ENCODE measurements around the gene ITGAX.

Gene ITGAX

DNA sequence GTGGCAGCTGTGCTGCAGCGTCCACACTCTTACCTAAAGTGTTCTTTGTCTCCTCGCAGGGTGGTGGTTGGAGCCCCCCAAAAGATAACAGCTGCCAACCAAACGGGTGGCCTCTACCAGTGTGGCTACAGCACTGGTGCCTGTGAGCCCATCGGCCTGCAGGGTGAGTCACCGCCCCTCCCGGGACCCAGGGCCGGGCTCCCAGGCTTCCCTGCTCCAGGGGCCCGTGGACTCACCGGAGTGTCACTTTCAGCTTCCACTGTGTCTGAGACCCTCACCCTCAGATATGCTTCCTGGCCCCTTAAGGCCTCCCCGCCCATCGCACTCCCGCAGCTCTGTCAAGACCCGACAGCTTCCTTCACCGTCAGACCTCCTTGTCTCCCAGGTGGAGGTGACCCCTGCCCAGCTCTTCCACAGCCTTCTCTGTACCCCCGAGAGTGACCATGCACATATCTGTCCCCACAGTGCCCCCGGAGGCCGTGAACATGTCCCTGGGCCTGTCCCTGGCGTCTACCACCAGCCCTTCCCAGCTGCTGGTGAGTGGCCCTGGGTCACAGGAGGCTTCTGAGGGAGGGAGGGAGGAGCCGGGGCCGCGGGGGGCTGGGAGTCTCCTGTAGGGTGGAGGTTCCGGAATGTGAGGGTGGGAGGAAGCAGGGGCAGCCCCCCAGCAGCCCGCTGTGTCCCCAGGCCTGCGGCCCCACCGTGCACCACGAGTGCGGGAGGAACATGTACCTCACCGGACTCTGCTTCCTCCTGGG is 1.8 kb downstream of the ITGAX start:
- Histone ChIP-seq H3K4me3 (ENCODE audit: control insufficient read depth in 1 of 7, extremely low read depth in 1 of 7, insufficient read depth in 4 of 7, low read depth in 2 of 7, low read length in 6 of 7) (peak overlapping the region in 3 of 7 experiments; percentile 5 to 35 (median 19)), H3K36me3 (ENCODE audit: control insufficient read depth in 4 of 4, insufficient read depth in 4 of 4, low read length in 3 of 4) (no peaks in the 10 kb centered on the region), H3K27ac (ENCODE audit: insufficient read depth in 1 of 2, low read depth in 1 of 2, low read length in 2 of 2, poor library complexity in 1 of 2, severe bottlenecking in 2 of 2) (no peak overlapping the region), H3K9me3 (ENCODE audit: control extremely low read depth in 1 of 5, control insufficient read depth in 4 of 5, insufficient read depth in 2 of 5, low read depth in 1 of 5, low read length in 4 of 5) (no peaks in the 10 kb centered on the region), H3K4me1 (ENCODE audit: control extremely low read depth in 1 of 4, control insufficient read depth in 4 of 4, insufficient read depth in 4 of 4, low read length in 3 of 4) (peaks cover 11 to 62% (median 57%) of the 10 kb centered on the region in 4 experiments), H3K27me3 (replicated peaks in 2 of 5; ENCODE audit: control insufficient read depth in 4 of 5, insufficient read depth in 5 of 5, low read length in 4 of 5) (no peaks in the 10 kb centered on the region)
- ChIA-PET CTCF (interaction anchor here (0.6 to 2.5 kb wide), 6 partner anchors 11 to 99 kb away, joined by 3 to 9 read pairs (median 4); partner anchors contain the start of gene ZNF843), POLR2A (no interaction called here)
- 73% methylated on average over 16 of the region's 28 CpGs for WGBS (ENCODE audit: insufficient coverage)
- peak in 2 of 3 donors; percentile 25 to 40 for DNase-seq

DNA sequence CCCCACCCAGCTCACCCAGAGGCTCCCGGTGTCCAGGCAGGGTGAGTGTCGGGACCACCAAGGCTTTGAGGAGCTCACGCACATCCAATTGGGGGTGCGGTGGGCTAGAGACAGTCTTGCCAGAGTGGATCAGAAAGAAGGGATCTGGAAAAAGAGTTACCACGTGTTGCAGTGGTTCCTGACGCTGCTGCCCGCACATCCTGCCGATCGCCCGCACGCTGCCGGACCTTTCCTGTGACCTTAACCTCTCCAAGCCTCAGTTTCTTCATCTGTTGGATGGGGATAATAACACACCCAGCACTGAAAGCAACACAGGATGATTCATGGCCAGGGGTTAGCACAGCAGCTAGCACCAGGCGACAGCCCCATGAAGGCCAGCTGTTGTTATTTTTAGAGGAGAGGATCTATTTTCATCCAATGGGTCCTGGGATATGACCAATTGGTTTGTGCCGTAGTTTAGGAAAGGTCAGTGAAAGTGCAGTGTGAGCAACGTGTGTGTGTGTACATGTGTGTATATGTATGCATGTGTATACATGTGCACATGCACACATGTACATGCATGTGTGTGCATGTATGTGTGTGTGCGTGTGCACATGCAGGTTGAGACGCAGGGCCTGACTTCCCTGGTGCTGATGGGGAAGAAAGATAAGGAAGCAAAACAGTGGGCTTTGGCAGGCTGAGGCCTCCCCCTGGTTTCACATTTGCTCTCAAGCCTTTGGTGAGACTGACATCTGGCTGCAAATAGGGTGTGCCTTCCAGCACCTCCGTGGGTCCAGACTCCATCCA is 2.5 kb downstream of the ITGAX start:
- DNase-seq, result peak; percentile 54 to 84 (median 78)
- CTCF ChIA-PET, result interaction anchor here (1.2 to 2.5 kb wide), 6 partner anchors 10 to 85 kb away, joined by 3 to 9 read pairs (median 6); partner anchors contain the start of gene ZNF843
- Histone ChIP-seq H3K27me3 (replicated peaks in 2 of 5; ENCODE audit: control insufficient read depth in 4 of 5, insufficient read depth in 5 of 5, low read length in 4 of 5) (no peaks in the 10 kb centered on the region), H3K4me3 (ENCODE audit: control insufficient read depth in 1 of 7, extremely low read depth in 1 of 7, insufficient read depth in 4 of 7, low read depth in 2 of 7, low read length in 6 of 7) (peak overlapping the region in 2 of 7 experiments; percentile 5 to 35), H3K4me1 (ENCODE audit: control extremely low read depth in 1 of 4, control insufficient read depth in 4 of 4, insufficient read depth in 4 of 4, low read length in 3 of 4) (peaks cover 11 to 54% (median 49%) of the 10 kb centered on the region in 4 experiments), H3K36me3 (ENCODE audit: control insufficient read depth in 4 of 4, insufficient read depth in 4 of 4, low read length in 3 of 4) (no peaks in the 10 kb centered on the region), H3K27ac (ENCODE audit: insufficient read depth in 1 of 2, low read depth in 1 of 2, low read length in 2 of 2, poor library complexity in 1 of 2, severe bottlenecking in 2 of 2) (peak overlapping the region in 1 of 2 experiments; percentile 29), H3K9me3 (ENCODE audit: control extremely low read depth in 1 of 5, control insufficient read depth in 4 of 5, insufficient read depth in 2 of 5, low read depth in 1 of 5, low read length in 4 of 5) (no peaks in the 10 kb centered on the region)
- WGBS (ENCODE audit: insufficient coverage), result 32% methylated on average over 10 of the region's 18 CpGs
- POLR2A ChIA-PET, result no interaction called here

DNA sequence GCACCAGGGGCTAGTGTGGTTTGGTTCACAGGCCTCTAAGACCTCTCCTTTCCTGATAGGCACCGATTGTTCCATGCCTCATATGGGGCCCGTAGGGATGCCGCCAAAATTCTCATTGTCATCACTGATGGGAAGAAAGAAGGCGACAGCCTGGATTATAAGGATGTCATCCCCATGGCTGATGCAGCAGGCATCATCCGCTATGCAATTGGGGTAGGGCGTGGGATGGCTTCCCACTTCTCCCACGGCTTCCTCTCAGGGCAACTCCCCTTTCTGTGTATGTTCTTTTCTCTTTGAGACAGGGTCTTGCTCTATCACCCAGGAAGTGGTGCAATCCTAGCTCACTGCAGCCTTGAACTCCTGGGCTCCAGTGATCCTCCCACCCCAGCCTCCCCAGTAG is 5.3 kb downstream of the ITGAX start:
- Histone ChIP-seq H3K9me3 (ENCODE audit: control extremely low read depth in 1 of 5, control insufficient read depth in 4 of 5, insufficient read depth in 2 of 5, low read depth in 1 of 5, low read length in 4 of 5) (no peaks in the 10 kb centered on the region), H3K4me3 (ENCODE audit: control insufficient read depth in 1 of 7, extremely low read depth in 1 of 7, insufficient read depth in 4 of 7, low read depth in 2 of 7, low read length in 6 of 7) (no peak overlapping the region), H3K36me3 (ENCODE audit: control insufficient read depth in 4 of 4, insufficient read depth in 4 of 4, low read length in 3 of 4) (no peaks in the 10 kb centered on the region), H3K27ac (ENCODE audit: insufficient read depth in 1 of 2, low read depth in 1 of 2, low read length in 2 of 2, poor library complexity in 1 of 2, severe bottlenecking in 2 of 2) (no peak overlapping the region), H3K4me1 (ENCODE audit: control extremely low read depth in 1 of 4, control insufficient read depth in 4 of 4, insufficient read depth in 4 of 4, low read length in 3 of 4) (peaks cover 3 to 29% (median 27%) of the 10 kb centered on the region in 4 experiments), H3K27me3 (replicated peaks in 2 of 5; ENCODE audit: control insufficient read depth in 4 of 5, insufficient read depth in 5 of 5, low read length in 4 of 5) (no peaks in the 10 kb centered on the region)
- POLR2A ChIA-PET, result no interaction called here
- CTCF ChIA-PET, result interaction anchor here (1.3 kb wide), 1 partner anchor 22 kb away, joined by 3 read pairs; no protein-coding TSS in a partner anchor
- DNase-seq, result no peak
- 89% methylated on average over 7 of the region's 7 CpGs for WGBS (ENCODE audit: insufficient coverage)

DNA sequence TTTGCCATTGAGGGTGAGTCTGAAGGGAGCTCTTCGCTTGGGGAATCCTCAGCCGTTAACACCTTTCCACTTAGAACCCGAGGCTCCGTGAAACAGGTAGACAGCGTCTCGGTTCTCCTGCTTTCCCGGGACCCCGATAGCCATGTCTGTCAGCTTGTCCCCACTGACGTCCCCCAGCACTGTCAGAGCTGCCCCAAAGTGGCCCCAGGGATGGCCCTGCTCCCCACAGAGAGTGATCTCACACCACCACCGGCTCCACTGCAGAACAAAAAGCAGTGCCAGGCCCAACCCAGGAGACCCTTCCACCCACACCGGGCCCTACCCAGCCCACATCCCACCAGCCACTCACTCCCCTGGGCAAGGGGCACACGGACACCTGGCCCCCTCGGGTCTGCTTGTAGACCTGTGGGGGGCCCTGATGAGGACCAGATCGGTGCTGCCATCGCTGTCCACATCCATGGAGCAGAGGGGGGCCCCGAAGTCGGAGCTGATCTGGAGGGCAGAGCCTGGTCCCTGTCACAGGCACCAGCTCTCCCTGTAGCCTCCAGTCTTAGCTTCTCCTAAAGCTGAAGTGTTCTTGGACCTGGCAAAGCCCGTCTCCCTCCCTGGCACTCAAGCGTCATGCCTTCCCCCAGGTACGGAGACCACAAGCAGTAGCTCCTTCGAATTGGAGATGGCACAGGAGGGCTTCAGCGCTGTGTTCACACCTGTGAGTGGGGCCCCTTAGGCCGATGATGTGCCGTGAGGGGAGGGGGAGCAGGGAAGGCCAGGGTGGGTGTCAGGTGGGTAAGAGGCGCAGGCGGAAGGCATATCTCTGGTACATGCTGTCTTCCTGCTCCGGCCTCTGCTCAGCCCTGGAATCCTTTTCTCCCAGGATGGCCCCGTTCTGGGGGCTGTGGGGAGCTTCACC is 6.5 kb downstream of the ITGAX start:
- Histone ChIP-seq H3K9me3 (ENCODE audit: control extremely low read depth in 1 of 5, control insufficient read depth in 4 of 5, insufficient read depth in 2 of 5, low read depth in 1 of 5, low read length in 4 of 5) (no peaks in the 10 kb centered on the region), H3K4me1 (ENCODE audit: control extremely low read depth in 1 of 4, control insufficient read depth in 4 of 4, insufficient read depth in 4 of 4, low read length in 3 of 4) (peaks cover 3 to 19% (median 17%) of the 10 kb centered on the region in 4 experiments), H3K27ac (ENCODE audit: insufficient read depth in 1 of 2, low read depth in 1 of 2, low read length in 2 of 2, poor library complexity in 1 of 2, severe bottlenecking in 2 of 2) (no peak overlapping the region), H3K27me3 (replicated peaks in 2 of 5; ENCODE audit: control insufficient read depth in 4 of 5, insufficient read depth in 5 of 5, low read length in 4 of 5) (no peaks in the 10 kb centered on the region), H3K36me3 (ENCODE audit: control insufficient read depth in 4 of 4, insufficient read depth in 4 of 4, low read length in 3 of 4) (no peaks in the 10 kb centered on the region), H3K4me3 (ENCODE audit: control insufficient read depth in 1 of 7, extremely low read depth in 1 of 7, insufficient read depth in 4 of 7, low read depth in 2 of 7, low read length in 6 of 7) (no peak overlapping the region)
- no peak for DNase-seq
- ChIA-PET CTCF (interaction anchor here (0.6 to 1.3 kb wide), 3 partner anchors 21 to 41 kb away, joined by 3 read pairs; no protein-coding TSS in a partner anchor), POLR2A (no interaction called here)
- 95% methylated on average over 22 of the region's 28 CpGs for WGBS (ENCODE audit: insufficient coverage)

DNA sequence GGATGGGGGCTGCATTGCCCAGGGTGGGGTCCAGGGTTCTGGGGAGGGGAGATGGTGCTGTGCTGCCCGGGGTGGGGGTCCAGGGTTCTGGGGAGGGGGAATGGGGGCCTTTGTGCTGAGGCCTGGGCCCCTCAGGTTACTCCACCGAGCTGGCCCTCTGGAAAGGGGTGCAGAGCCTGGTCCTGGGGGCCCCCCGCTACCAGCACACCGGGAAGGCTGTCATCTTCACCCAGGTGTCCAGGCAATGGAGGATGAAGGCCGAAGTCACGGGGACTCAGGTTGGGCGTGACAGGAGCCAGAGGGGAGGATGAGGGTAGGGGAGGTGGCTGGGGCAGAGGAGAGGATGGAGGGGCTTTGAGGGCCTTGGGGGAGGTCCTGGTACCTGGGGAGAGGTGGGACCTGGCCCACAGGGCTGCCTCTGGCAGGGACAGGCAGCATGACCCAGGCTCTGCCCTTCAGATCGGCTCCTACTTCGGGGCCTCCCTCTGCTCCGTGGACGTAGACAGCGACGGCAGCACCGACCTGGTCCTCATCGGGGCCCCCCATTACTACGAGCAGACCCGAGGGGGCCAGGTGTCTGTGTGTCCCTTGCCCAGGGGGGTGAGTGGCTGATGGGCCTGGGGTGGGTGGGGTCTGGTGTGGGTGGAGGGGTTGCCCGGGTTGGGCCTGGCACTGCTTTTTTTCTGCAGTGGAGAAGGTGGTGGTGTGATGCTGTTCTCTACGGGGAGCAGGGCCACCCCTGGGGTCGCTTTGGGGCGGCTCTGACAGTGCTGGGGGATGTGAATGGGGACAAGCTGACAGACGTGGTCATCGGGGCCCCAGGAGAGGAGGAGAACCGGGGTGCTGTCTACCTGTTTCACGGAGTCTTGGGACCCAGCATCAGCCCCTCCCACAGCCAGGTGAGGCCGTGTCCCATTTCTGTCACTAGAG is 7.8 kb downstream of the ITGAX start:
- ChIA-PET POLR2A (no interaction called here), CTCF (no interaction called here)
- H3K4me3 ChIP-seq (ENCODE audit: control insufficient read depth in 1 of 7, extremely low read depth in 1 of 7, insufficient read depth in 4 of 7, low read depth in 2 of 7, low read length in 6 of 7), result no peak overlapping the region
- H3K27me3 ChIP-seq (replicated peaks in 2 of 5; ENCODE audit: control insufficient read depth in 4 of 5, insufficient read depth in 5 of 5, low read length in 4 of 5), result no peaks in the 10 kb centered on the region
- 97% methylated on average over 11 of the region's 26 CpGs for WGBS (ENCODE audit: insufficient coverage)
- DNase-seq, result no peak
- H3K27ac ChIP-seq (ENCODE audit: insufficient read depth in 1 of 2, low read depth in 1 of 2, low read length in 2 of 2, poor library complexity in 1 of 2, severe bottlenecking in 2 of 2), result no peak overlapping the region
- H3K4me1 ChIP-seq (ENCODE audit: control extremely low read depth in 1 of 4, control insufficient read depth in 4 of 4, insufficient read depth in 4 of 4, low read length in 3 of 4), result peaks cover 4 to 18% (median 13%) of the 10 kb centered on the region in 4 experiments
- H3K36me3 ChIP-seq (ENCODE audit: control insufficient read depth in 4 of 4, insufficient read depth in 4 of 4, low read length in 3 of 4), result no peaks in the 10 kb centered on the region
- no peaks in the 10 kb centered on the region for H3K9me3 ChIP-seq (ENCODE audit: control extremely low read depth in 1 of 5, control insufficient read depth in 4 of 5, insufficient read depth in 2 of 5, low read depth in 1 of 5, low read length in 4 of 5)

DNA sequence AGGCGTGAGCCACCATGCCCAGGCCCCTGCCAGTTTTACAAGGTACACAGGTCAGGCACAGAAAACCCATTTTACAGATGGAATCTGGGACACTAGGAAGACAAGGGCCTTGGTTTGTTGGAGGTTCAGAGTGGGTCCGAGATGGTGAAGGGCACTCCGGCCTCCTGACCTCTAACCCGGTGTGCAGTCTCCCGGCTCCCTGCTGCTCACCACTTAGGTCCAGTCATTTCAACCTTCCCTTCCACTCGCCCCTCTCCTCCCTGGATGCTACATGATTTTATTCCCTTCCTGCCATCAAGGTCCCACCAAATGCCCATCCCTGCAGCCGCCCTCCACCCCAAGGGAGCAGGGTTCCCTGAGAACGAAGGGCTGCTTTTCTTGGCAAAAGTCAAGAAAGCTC is 8.7 kb downstream of the ITGAX start:
- 96% methylated on average over 8 of the region's 8 CpGs for WGBS (ENCODE audit: insufficient coverage)
- ChIA-PET POLR2A (no interaction called here), CTCF (no interaction called here)
- Histone ChIP-seq H3K9me3 (ENCODE audit: control extremely low read depth in 1 of 5, control insufficient read depth in 4 of 5, insufficient read depth in 2 of 5, low read depth in 1 of 5, low read length in 4 of 5) (no peaks in the 10 kb centered on the region), H3K27ac (ENCODE audit: insufficient read depth in 1 of 2, low read depth in 1 of 2, low read length in 2 of 2, poor library complexity in 1 of 2, severe bottlenecking in 2 of 2) (no peak overlapping the region), H3K4me3 (ENCODE audit: control insufficient read depth in 1 of 7, extremely low read depth in 1 of 7, insufficient read depth in 4 of 7, low read depth in 2 of 7, low read length in 6 of 7) (no peak overlapping the region), H3K4me1 (ENCODE audit: control extremely low read depth in 1 of 4, control insufficient read depth in 4 of 4, insufficient read depth in 4 of 4, low read length in 3 of 4) (peaks cover 6 to 20% (median 15%) of the 10 kb centered on the region in 4 experiments), H3K27me3 (replicated peaks in 2 of 5; ENCODE audit: control insufficient read depth in 4 of 5, insufficient read depth in 5 of 5, low read length in 4 of 5) (no peaks in the 10 kb centered on the region), H3K36me3 (ENCODE audit: control insufficient read depth in 4 of 4, insufficient read depth in 4 of 4, low read length in 3 of 4) (no peaks in the 10 kb centered on the region)
- no peak for DNase-seq

Data from common myeloid progenitor, CD34-positive (primary cell).